Heart right ventricle (tissue), 16 donors: Measurements from ENCODE around the gene EGLN3. TPM values are rescaled to one million over a fixed set of nuclear protein-coding genes. Genes with fewer than 3 reads are reported as not detected.

Source experiments
- ATAC-seq, 8 donors: fragments of 200-7000 bp; cut with Tn5 transposase; one replicate each; pipeline ENCODE4 v1.9.1; 2020; ENCODE audit warnings: mild to moderate bottlenecking in 8 of 8, moderate library complexity in 8 of 8, moderate number of reproducible peaks in 1 of 8
- DNase-seq, 2 donors: peaks; one replicate each; pipeline ENCODE4 v3.0.0-alpha.2; 2020
- H3K27ac ChIP-seq, 10 donors: fragments of 200-600 bp; sonication (generic) in 2 of 10; one replicate each; pipeline versions ENCODE4 v1.5.0 to v1.8.0; 2020 to 2022; ENCODE audit warnings: mild to moderate bottlenecking in 3 of 10
- H3K27me3 ChIP-seq, 7 donors: fragments of 200-600 bp; one replicate each; pipeline ENCODE4 v1.8.0; 2021 to 2022; ENCODE audit warnings: mild to moderate bottlenecking in 2 of 7
- H3K36me3 ChIP-seq, 9 donors: fragments of 200-600 bp; sonication (generic) in 1 of 9; one replicate each; pipeline versions ENCODE4 v1.5.0 to v1.8.0; 2020 to 2022; ENCODE audit warnings: mild to moderate bottlenecking in 2 of 9
- H3K4me1 ChIP-seq, 9 donors: fragments of 200-600 bp; sonication (generic) in 1 of 9; one replicate each; pipeline versions ENCODE4 v1.5.0 to v1.8.0; 2020 to 2022; ENCODE audit warnings: mild to moderate bottlenecking in 4 of 9
- H3K4me3 ChIP-seq, 10 donors: fragments of 200-600 bp; sonication (generic) in 2 of 10; one replicate each; pipeline versions ENCODE4 v1.5.0 to v1.8.0; 2020 to 2022; ENCODE audit warnings: mild to moderate bottlenecking in 7 of 10, moderate library complexity in 2 of 10
- H3K9me3 ChIP-seq, 11 donors: fragments of 200-600 bp in 10 of 11; sonication (generic) in 2 of 11; one replicate each; pipeline versions ENCODE4 v1.5.0 to v1.8.0; 2013 to 2022; ENCODE audit warnings: mild to moderate bottlenecking in 2 of 11, control low read depth in 1 of 11, moderate library complexity in 1 of 11
- CTCF ChIP-seq, 9 donors: fragments of 200-600 bp; sonication (generic) in 2 of 9; IDR thresholded peaks; one replicate each; pipeline versions ENCODE4 v1.5.0 to v1.8.0; 2021 to 2022; ENCODE audit warnings: antibody characterized with exemption in 9 of 9, mild to moderate bottlenecking in 5 of 9, moderate library complexity in 1 of 9
- WGBS, 2 donors: extraction: QIAGEN DNeasy Blood & Tissue Kit; methylation state at CpG; one replicate each; pipeline ENCODE4 v1.1.7; 2013; ENCODE audit warnings: inconsistent platforms in 1 of 2; 5-methylcytosine and 5-hydroxymethylcytosine counted together
- intact Hi-C, 10 donors: fragments of 100-400 bp; cut with DNase I; formaldehyde crosslinking; loops; one replicate each; pipeline versions ENCODE4 v1.11.1 to v1.14.2; 2022
- polyA plus RNA-seq, 2 donors: library from polyadenylated mRNA; stranded (reverse); fragments of 200-250 nt; gene quantifications; one replicate each; pipeline ENCODE4 v1.2.3, GENCODE V29; 2013
- total RNA-seq, 10 donors: library from RNA; stranded (reverse); fragmentation: NEBNext Ultra II Directional in 3 of 10; extraction: Animal tissue kit (Norgen Biotek cat#: 25700) in 3 of 10; gene quantifications; one replicate each; pipeline versions ENCODE4 v1.2.1 to v1.2.4, GENCODE V29; 2021 to 2023
- donor health status: Arrhythmogenic right ventricular cardiomyopathy.
- donor health status: ischemic (EF 13 %, LVEDD 7.1; RV severe dilation, severe dysfunction).
- donor health status: healthy with polysubstance abuse.
- donor health status: DM: no; HTN: yes; CAD: no.
- donor health status: DM: no; HTN: no; CAD: no.
- donor health status: ischemic (EF 25% LVEDD 6.9; RV normal size, moderate dysfunction).
- donor health status: ischemic (EF 25% LVEDD 5.7; RV mildly dilated, moderate dysfunction).
- donor health status: healthy.
- donor health status: DM: yes; HTN: yes; CAD: no.
- donor health status: Ischemic cardiomyopathy.
- donor health status: ischemic (EF 35%, LVEDD 5.7; RV mildly dilated, moderate dysfunction).
- donor health status: nonischemic (EF 11% LVEDD 7.7; RV severe dilation, severe dysfunction).
- donor health status: DM: yes; HTN: yes; CAD: no.
- donor health status: PGD.
- donor health status: ischemic (EF 29% LVEDD 5.4; RV normal size, mild dysfunction).
- donor health status: nonischemic (EF 23%, LVEDD 6.1; RV moderate dilation, normal function).

EGLN3 gene
- total and polyA plus RNA-seq, 12 donors = 33.7 to 281 (median 169) TPM

- no peak for DNase-seq
- no peaks in the 10 kb centered on the region for H3K27me3 ChIP-seq
- H3K36me3 ChIP-seq = peaks cover 0 to 87% (median 26%) of the 10 kb centered on the region in 9 donors
- no peak for ATAC-seq
- H3K4me1 ChIP-seq = peaks cover 0 to 34% (median 19%) of the 10 kb centered on the region in 9 donors
- 88 to 92% methylated on average over 3 of the region's 3 CpGs for WGBS, 2 donors
- H3K4me3 ChIP-seq = no peak overlapping the region
- intact Hi-C loops = no loop called here
- H3K9me3 ChIP-seq = no peaks in the 10 kb centered on the region
- H3K27ac ChIP-seq = no peak overlapping the region
- no peak for TF ChIP-seq CTCF (IDR thresholded peaks at IDR 0.05)
These were observed 25.6 kb downstream of the EGLN3 start for GRCh38 chr14:33925235-33925634.

- Histone ChIP-seq H3K36me3 (peaks cover 0 to 81% (median 26%) of the 10 kb centered on the region in 9 donors), H3K27me3 (no peaks in the 10 kb centered on the region), H3K9me3 (no peaks in the 10 kb centered on the region), H3K27ac (no peak overlapping the region), H3K4me1 (peaks cover 0 to 28% (median 13%) of the 10 kb centered on the region in 9 donors), H3K4me3 (no peak overlapping the region)
- ATAC-seq (no peak), DNase-seq (no peak)
- WGBS, 2 donors = 72 to 73% methylated on average over 3 of the region's 3 CpGs
- intact Hi-C loops = no loop called here
- no peak for TF ChIP-seq CTCF (IDR thresholded peaks at IDR 0.05)
These were observed 26.2 kb downstream of the EGLN3 start for GRCh38 chr14:33924566-33925100.

GRCh38 chr14:33922125-33922524 is 28.7 kb downstream of the EGLN3 start:
- Histone ChIP-seq H3K9me3 (no peaks in the 10 kb centered on the region), H3K36me3 (peaks cover 0 to 56% (median 18%) of the 10 kb centered on the region in 9 donors), H3K27ac (peak overlapping the region in 1 of 10 donors; percentile 22), H3K27me3 (no peaks in the 10 kb centered on the region), H3K4me1 (peaks cover 0 to 34% (median 17%) of the 10 kb centered on the region in 9 donors), H3K4me3 (no peak overlapping the region)
- TF ChIP-seq CTCF (IDR thresholded peaks at IDR 0.05) = no peak
- no peak for DNase-seq
- intact Hi-C loops = no loop called here
- ATAC-seq = peak in 2 of 8 donors; percentile 47 to 55
- whole genome bisulfite sequencing, 2 donors = 67 to 68% methylated on average over 4 of the region's 4 CpGs

GRCh38 chr14:33918256-33918655 is 32.6 kb downstream of the EGLN3 start:
- TF ChIP-seq CTCF (IDR thresholded peaks at IDR 0.05) = no peak
- WGBS, 2 donors = 87 to 95% methylated on average over 3 of the region's 3 CpGs
- Histone ChIP-seq H3K27me3 (no peaks in the 10 kb centered on the region), H3K9me3 (no peaks in the 10 kb centered on the region), H3K4me3 (no peak overlapping the region), H3K36me3 (peaks cover 0 to 19% (median 0%) of the 10 kb centered on the region in 9 donors), H3K27ac (no peak overlapping the region), H3K4me1 (peaks cover 0 to 55% (median 29%) of the 10 kb centered on the region in 9 donors)
- DNase-seq (no peak), ATAC-seq (no peak)
- intact Hi-C loops = no loop called here
